OCI-LY7 (cell line): ENCODE measurements around the gene ODAD3.

Source experiments
- EZH2phosphoT487 ChIP-seq: fragments of 200-600 bp; sonication (generic); IDR thresholded peaks from 2 replicates; pipeline ENCODE4 v1.6.1; 2018; ENCODE audit warnings: low read depth, borderline replicate concordance, mild to moderate bottlenecking, mixed run types, antibody characterized with exemption, low read length, moderate library complexity, mixed read lengths
- TF ChIP-seq, protein P1 (sequence below): fragments of 200-600 bp; sonication (generic); conservative IDR thresholded peaks from 2 replicates; pipeline ENCODE4 v1.5.1; 2014; ENCODE audit warnings: mild to moderate bottlenecking, antibody characterized with exemption, low read length, moderate library complexity, mixed read lengths

- TF ChIP-seq, protein P1, sequence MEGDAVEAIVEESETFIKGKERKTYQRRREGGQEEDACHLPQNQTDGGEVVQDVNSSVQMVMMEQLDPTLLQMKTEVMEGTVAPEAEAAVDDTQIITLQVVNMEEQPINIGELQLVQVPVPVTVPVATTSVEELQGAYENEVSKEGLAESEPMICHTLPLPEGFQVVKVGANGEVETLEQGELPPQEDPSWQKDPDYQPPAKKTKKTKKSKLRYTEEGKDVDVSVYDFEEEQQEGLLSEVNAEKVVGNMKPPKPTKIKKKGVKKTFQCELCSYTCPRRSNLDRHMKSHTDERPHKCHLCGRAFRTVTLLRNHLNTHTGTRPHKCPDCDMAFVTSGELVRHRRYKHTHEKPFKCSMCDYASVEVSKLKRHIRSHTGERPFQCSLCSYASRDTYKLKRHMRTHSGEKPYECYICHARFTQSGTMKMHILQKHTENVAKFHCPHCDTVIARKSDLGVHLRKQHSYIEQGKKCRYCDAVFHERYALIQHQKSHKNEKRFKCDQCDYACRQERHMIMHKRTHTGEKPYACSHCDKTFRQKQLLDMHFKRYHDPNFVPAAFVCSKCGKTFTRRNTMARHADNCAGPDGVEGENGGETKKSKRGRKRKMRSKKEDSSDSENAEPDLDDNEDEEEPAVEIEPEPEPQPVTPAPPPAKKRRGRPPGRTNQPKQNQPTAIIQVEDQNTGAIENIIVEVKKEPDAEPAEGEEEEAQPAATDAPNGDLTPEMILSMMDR: no peak
- TF ChIP-seq EZH2phosphoT487: no peak
Measured at GRCh38 chr19:11478167-11479089, 43.5 kb upstream of the ODAD3 start.
